Parathyroid adenoma (tissue), 2 donors: ENCODE data around the gene GRAP2.

Experiments
- H2AFZ ChIP-seq: fragments of 300-600 bp; sonication (generic); one replicate; pipeline ENCODE4 v1.7.0; 2017; ENCODE audit warnings: antibody characterized with exemption, mild to moderate bottlenecking
- H3K27ac ChIP-seq: fragments of 300-600 bp; sonication (generic); one replicate; pipeline ENCODE4 v1.7.0; 2017
- H3K27me3 ChIP-seq: fragments of 300-600 bp; sonication (generic); one replicate; pipeline ENCODE4 v1.7.0; 2017; ENCODE audit warnings: low read length; ENCODE audit not compliant: control insufficient read depth, insufficient read depth
- H3K36me3 ChIP-seq: fragments of 300-600 bp; sonication (generic); one replicate; pipeline ENCODE4 v1.7.0; 2017; ENCODE audit warnings: low read length; ENCODE audit not compliant: control insufficient read depth, insufficient read depth
- H3K4me1 ChIP-seq: fragments of 300-600 bp; sonication (generic); one replicate; pipeline ENCODE4 v1.7.0; 2017; ENCODE audit warnings: control low read depth
- H3K4me2 ChIP-seq: fragments of 300-600 bp; sonication (generic); one replicate; pipeline ENCODE4 v1.7.0; 2017; ENCODE audit warnings: low read length
- H3K4me3 ChIP-seq: fragments of 300-600 bp; sonication (generic); one replicate; pipeline ENCODE4 v1.7.0; 2017; ENCODE audit warnings: low read depth, low read length
- H3K79me2 ChIP-seq: fragments of 300-600 bp; sonication (generic); one replicate; pipeline ENCODE4 v1.7.0; 2017; ENCODE audit warnings: control low read depth
- H3K9ac ChIP-seq: fragments of 300-600 bp; sonication (generic); one replicate; pipeline ENCODE4 v1.7.0; 2017; ENCODE audit warnings: mild to moderate bottlenecking
- H3K9me3 ChIP-seq: fragments of 300-600 bp; sonication (generic); one replicate; pipeline ENCODE4 v1.7.0; 2017; ENCODE audit warnings: low read length; ENCODE audit not compliant: control insufficient read depth
- CTCF ChIP-seq: fragments of 300-600 bp; sonication (generic); IDR thresholded peaks from one replicate; pipeline ENCODE4 v1.7.0; 2017; ENCODE audit warnings: antibody characterized with exemption, mild to moderate bottlenecking
- donor health status: primary hyperparathyroidism.

The GRAP2 gene

GRCh38 chr22:39955675-39956074, 54.8 kb downstream of the GRAP2 start:
- no peak overlapping the region for H3K27ac ChIP-seq
- no peak overlapping the region for H2AFZ ChIP-seq
- H3K27me3 ChIP-seq = no peaks in the 10 kb centered on the region
- no peak overlapping the region for H3K9ac ChIP-seq
- H3K79me2 ChIP-seq = no peaks in the 10 kb centered on the region
- no peaks in the 10 kb centered on the region for H3K4me1 ChIP-seq
- H3K4me2 ChIP-seq = no peak overlapping the region
- H3K4me3 ChIP-seq = no peak overlapping the region
- H3K9me3 ChIP-seq = no peaks in the 10 kb centered on the region
- TF ChIP-seq CTCF = no peak
- H3K36me3 ChIP-seq = no peaks in the 10 kb centered on the region

GRCh38 chr22:39956932-39957664, 56.2 kb downstream of the GRAP2 start:
- no peak for TF ChIP-seq CTCF
- Histone ChIP-seq H3K27me3 (no peaks in the 10 kb centered on the region), H3K9me3 (no peaks in the 10 kb centered on the region), H3K9ac (no peak overlapping the region), H2AFZ (no peak overlapping the region), H3K79me2 (no peaks in the 10 kb centered on the region), H3K36me3 (no peaks in the 10 kb centered on the region), H3K27ac (no peak overlapping the region), H3K4me3 (no peak overlapping the region), H3K4me1 (no peaks in the 10 kb centered on the region), H3K4me2 (no peak overlapping the region)

- Histone ChIP-seq H3K9me3 (no peaks in the 10 kb centered on the region), H3K36me3 (no peaks in the 10 kb centered on the region), H3K4me1 (no peaks in the 10 kb centered on the region), H3K9ac (no peak overlapping the region), H3K27me3 (no peaks in the 10 kb centered on the region), H3K4me3 (no peak overlapping the region), H3K27ac (no peak overlapping the region), H2AFZ (no peak overlapping the region), H3K79me2 (no peaks in the 10 kb centered on the region), H3K4me2 (no peak overlapping the region)
- TF ChIP-seq CTCF = no peak
Observed at GRCh38 chr22:39958009-39958711, 57.3 kb downstream of the GRAP2 start.

- Histone ChIP-seq H3K4me3 (no peak overlapping the region), H3K27ac (no peak overlapping the region), H3K9me3 (no peaks in the 10 kb centered on the region), H3K9ac (no peak overlapping the region), H3K79me2 (no peaks in the 10 kb centered on the region), H2AFZ (no peak overlapping the region), H3K36me3 (no peaks in the 10 kb centered on the region), H3K4me2 (no peak overlapping the region), H3K27me3 (no peaks in the 10 kb centered on the region), H3K4me1 (no peaks in the 10 kb centered on the region)
- no peak for TF ChIP-seq CTCF
Observed at GRCh38 chr22:39958949-39959639, 58.2 kb downstream of the GRAP2 start.
